Kidney epithelial cell (primary cell): ENCODE results near the gene ARHGAP24. TPM values are rescaled to one million over a fixed set of nuclear protein-coding genes. Genes with fewer than 3 reads are reported as not detected.

Experiments
- DNase-seq: peaks from one replicate; pipeline ENCODE4 v3.0.0-alpha.2; 2010; ENCODE audit warnings: low read depth
- H3K27me3 ChIP-seq: 2 replicates; pipeline ENCODE4 v1.6.0; 2011; ENCODE audit warnings: low read length; ENCODE audit not compliant: control insufficient read depth, insufficient read depth
- H3K36me3 ChIP-seq: 2 replicates; pipeline ENCODE4 v1.5.1; 2011; ENCODE audit warnings: low read length; ENCODE audit not compliant: control insufficient read depth, insufficient read depth
- H3K4me3 ChIP-seq: 2 replicates; pipeline ENCODE4 v1.5.1; 2011; ENCODE audit warnings: low read depth, mild to moderate bottlenecking, control low read depth, low read length
- total RNA-seq: library from RNA; depleted of rRNA; stranded (reverse); fragments of >200 nt; gene quantifications from 2 replicates; pipeline ENCODE4 v1.2.3, GENCODE V29; 2015
- TF ChIP-seq, protein P1 (sequence below): IDR thresholded peaks from 2 replicates; pipeline ENCODE4 v1.5.1; 2011; ENCODE audit warnings: mild to moderate bottlenecking, moderate library complexity, low read length, control low read depth, inconsistent platforms; ENCODE audit not compliant: insufficient read depth, poor library complexity, severe bottlenecking

The ARHGAP24 gene
- total RNA-seq, 1 donor from 2014 or later = 9.6 TPM

DNA sequence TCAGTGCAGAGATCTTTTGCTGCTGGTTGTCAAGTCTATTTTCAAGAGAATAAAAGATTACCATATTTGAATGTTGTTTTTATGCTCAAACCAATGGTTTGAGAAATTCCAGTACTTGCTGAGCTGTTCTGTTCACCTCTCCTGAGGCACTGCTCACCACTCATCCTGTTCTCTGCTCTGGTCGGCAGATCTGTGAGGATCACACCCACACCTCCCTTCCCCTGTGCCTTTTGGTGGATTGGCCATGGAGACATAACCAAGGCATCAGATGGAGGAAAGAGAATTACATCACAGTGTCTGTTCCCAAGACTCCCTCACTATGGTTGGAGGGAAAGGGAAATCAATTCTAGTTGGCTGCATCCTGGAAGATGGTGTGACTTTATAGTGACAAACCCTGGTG, 391.6 kb downstream of the ARHGAP24 start:
- H3K27me3 ChIP-seq = no peaks in the 10 kb centered on the region
- no peak for DNase-seq
- H3K4me3 ChIP-seq = no peak overlapping the region
- H3K36me3 ChIP-seq = no peaks in the 10 kb centered on the region
- TF ChIP-seq, protein P1, sequence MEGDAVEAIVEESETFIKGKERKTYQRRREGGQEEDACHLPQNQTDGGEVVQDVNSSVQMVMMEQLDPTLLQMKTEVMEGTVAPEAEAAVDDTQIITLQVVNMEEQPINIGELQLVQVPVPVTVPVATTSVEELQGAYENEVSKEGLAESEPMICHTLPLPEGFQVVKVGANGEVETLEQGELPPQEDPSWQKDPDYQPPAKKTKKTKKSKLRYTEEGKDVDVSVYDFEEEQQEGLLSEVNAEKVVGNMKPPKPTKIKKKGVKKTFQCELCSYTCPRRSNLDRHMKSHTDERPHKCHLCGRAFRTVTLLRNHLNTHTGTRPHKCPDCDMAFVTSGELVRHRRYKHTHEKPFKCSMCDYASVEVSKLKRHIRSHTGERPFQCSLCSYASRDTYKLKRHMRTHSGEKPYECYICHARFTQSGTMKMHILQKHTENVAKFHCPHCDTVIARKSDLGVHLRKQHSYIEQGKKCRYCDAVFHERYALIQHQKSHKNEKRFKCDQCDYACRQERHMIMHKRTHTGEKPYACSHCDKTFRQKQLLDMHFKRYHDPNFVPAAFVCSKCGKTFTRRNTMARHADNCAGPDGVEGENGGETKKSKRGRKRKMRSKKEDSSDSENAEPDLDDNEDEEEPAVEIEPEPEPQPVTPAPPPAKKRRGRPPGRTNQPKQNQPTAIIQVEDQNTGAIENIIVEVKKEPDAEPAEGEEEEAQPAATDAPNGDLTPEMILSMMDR = no peak

DNA sequence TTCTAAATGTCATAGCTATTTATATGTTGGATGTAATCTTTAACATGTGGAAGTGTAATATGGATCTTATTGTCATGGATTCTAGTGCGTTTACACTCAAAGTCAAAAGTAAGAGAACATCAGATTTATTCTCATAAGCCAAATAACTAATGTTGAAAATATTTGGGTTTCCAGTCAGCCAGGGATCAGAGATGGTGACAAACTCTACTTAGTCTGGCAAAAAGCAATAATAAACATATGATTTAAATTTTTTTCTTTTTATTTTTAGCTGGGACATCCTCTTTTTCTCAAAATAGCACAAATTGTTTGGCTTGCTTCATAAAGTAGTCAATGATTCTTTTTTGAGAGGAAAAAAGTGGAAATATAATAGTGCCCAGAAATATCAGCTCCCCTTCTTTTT, 392.3 kb downstream of the ARHGAP24 start:
- TF ChIP-seq, protein P1 = no peak
- no peak overlapping the region for H3K4me3 ChIP-seq
- H3K27me3 ChIP-seq = no peaks in the 10 kb centered on the region
- no peaks in the 10 kb centered on the region for H3K36me3 ChIP-seq
- DNase-seq = no peak

DNA sequence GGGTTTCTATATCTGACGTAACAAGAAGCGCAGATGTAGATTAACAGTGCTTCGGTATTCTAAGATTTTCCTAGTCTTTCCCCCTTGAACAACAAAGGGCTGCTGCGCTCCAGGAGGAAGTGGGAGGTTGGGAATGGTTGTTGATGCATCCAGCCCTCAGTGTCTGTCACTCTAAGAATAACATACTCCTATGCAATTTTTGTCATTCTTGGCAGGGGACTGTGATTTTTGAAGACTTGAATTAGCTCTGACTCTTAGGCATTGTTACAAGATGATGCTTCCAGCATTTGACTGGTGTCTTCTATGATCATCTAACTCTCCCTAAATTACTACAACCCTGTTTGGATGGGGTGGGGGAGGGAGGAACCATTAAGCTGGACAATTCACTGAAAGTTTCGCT, 394.2 kb downstream of the ARHGAP24 start:
- TF ChIP-seq, protein P1 = no peak
- Histone ChIP-seq H3K27me3 (no peaks in the 10 kb centered on the region), H3K36me3 (no peaks in the 10 kb centered on the region), H3K4me3 (no peak overlapping the region)
- DNase-seq = no peak

DNA sequence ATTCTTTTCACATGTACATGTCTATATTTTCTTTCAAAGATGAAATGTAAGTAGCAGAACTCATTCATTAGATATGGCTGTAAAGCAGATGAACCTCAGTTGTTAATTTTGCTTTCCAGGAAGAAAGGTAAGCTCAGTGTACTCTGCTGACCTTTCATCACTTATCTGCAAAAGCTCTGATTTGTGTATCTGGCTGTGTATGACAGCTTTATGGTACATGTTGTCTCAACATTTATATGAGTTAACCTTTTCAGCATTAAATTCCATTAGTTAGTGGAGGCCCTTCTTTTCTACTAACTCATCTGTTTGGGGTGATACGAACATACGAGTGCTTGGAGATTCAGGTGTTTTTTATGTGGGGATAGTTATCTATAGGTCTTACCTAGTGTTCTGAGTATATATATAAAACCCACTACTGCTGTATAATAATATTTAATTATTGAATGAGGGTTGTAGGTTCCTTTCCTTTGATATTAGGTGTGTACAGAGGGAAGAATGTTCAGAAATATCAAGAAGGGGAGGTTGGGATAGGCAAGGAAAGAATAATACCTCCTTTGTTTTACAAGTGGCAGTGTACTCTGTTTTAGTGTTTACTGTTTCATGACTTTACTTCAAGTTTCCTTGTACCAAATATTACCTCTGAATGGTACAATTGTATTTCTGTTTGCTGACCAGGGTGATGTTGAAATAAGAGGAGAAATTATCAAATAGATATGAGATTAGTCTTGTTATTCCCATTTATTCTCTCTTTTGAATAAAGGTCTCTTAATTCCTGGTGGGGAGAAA, 395.5 kb downstream of the ARHGAP24 start:
- no peak overlapping the region for H3K4me3 ChIP-seq
- no peaks in the 10 kb centered on the region for H3K36me3 ChIP-seq
- DNase-seq = no peak
- TF ChIP-seq, protein P1 = no peak
- H3K27me3 ChIP-seq = no peaks in the 10 kb centered on the region

DNA sequence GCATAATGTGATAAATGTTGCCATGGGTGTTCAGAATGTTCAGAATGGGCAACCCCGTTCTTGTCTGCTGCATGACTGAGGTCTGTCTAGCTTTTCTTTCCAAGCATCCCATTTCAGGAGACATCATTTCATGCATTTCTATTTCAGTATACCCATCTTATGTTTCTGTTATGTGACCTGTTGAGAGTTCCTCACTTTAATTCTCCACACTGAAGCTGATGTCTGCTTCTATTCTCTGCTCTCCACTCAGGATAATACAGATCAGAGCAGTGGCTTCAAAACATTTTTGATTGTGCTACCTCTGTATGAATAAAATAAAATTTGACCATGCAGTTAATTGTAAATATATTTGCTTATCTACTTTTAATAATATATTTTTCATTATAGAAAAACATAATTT, 398.6 kb downstream of the ARHGAP24 start:
- DNase-seq = no peak
- no peaks in the 10 kb centered on the region for H3K27me3 ChIP-seq
- no peak overlapping the region for H3K4me3 ChIP-seq
- no peaks in the 10 kb centered on the region for H3K36me3 ChIP-seq
- TF ChIP-seq, protein P1 = no peak

DNA sequence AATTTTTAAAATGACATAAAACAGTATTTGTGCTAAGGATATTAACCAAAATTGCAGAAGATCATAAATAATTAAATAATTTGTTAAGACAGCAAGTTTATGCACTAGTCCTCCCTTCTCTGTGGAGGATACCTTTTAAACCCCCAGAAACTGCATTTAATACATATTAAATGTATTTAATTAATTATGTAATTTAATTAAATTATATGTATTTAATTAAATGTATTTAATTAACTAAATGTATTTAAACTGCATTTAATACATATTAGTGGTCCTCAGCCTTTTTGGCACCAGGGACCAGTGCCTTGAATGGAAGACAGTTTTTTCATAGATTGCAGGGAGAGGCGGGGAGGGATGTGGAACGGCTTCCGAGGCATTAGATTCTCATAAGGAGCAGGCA, 404.6 kb downstream of the ARHGAP24 start:
- no peak overlapping the region for H3K4me3 ChIP-seq
- H3K36me3 ChIP-seq = no peaks in the 10 kb centered on the region
- TF ChIP-seq, protein P1 = no peak
- no peaks in the 10 kb centered on the region for H3K27me3 ChIP-seq
- DNase-seq = no peak
